HT-29 (cell line): ENCODE measurements around the gene CPVL. TPM values are rescaled to one million over a fixed set of nuclear protein-coding genes. Genes with fewer than 3 reads are reported as not detected.

Source experiments
- DNase-seq: peaks from one replicate; pipeline ENCODE4 v3.0.0-alpha.2; 2015; ENCODE audit warnings: low spot score
- total RNA-seq: library from RNA; depleted of rRNA; stranded (reverse); fragments of >200 nt; shearing (Covaris generic); gene quantifications from 2 replicates; pipeline ENCODE4 v1.2.3, GENCODE V29; 2014

CPVL gene
- total RNA-seq, 1 experiment from 2014 or later: 1.8 TPM

DNA sequence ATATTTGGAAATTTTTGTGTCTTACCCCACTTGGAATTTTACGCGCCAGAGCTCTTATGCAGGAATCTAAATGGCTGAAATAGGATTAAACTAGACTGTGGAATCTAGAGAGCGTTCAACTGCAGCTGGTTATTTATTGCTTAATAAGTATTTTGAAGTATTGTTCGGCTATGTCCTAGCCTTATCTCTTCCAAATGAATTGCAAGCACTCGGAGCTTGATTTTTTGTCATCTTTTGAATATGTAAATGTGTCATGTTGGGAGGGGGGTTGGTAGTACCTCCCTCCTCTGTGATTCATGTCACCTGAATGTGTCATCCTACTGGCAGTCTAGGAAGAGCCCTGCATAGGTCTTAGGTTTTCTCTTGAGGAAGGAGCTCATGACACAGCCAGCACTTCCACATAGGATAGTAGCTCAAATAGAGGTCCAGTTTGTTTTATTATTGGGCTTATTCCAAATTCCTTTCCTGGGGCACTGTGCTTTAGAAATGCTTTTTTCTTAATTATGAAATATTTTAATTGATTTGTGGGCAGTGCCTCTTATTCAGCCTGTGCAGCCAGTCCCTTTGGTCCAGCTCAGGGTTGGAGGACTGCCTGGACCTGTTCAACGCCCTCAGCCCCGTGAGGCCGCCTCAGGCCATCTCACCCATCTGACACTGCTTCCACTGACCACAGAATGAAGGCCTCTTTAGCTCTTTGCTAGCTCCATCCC is 165.7 kb downstream of the CPVL start:
- DNase-seq: no peak

DNA sequence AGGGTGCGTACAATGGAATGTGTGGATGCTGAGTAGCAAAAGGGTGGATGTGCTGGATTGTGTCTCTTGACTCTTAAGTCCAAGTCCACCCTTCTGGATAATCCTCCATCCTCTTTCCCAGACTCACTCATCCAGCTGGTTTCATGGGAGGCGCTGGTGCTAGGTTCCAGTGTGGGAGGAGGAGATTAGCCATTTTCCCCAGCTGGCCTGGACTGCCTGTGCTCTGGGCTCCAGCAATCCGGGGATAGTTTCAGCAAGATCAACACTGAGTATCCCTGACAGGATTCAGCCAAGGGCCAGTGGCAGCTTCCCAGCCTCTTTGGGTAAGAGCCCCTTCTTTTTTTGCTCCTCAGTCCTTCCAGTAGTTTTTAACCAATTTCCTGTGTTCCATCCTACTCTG is 166.6 kb downstream of the CPVL start:
- DNase-seq: no peak

DNA sequence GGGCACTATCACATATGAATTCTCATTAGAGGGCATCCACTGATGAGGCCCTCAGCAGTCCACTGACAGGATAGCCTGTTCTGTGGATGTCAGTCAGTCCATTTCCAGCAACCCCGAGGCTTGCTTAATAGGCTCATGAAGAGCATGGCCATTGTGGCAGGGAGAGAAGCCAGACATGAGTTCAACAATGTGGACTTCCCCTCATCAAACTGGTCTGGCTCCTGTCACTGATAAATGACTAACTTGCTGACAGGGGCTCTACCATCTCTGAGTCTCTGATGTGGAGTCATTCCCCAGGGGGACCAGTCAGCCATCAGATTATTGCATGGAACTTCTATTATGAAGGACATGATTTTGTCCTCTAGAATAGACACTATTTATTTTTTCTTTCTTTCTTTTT is 168.5 kb downstream of the CPVL start:
- no peak for DNase-seq

DNA sequence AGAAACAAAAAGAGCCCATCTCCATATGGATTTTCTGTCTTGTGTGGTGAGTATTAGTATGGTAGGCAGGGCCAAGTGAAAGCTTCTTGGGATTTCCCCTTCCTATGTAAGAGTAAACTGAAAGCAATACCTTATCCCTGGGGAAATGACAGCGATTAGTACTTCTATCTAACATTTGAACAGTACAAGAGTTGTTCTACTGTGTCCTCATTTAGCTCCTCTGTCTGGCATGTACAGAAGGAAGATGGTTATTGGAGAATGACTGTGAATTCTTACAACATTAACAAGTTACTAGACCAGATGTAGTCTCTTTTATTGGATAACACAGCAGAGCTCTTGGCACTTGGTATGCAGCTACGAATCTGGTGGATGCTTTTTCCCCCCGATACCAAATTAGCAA is 170.3 kb downstream of the CPVL start:
- DNase-seq: no peak

DNA sequence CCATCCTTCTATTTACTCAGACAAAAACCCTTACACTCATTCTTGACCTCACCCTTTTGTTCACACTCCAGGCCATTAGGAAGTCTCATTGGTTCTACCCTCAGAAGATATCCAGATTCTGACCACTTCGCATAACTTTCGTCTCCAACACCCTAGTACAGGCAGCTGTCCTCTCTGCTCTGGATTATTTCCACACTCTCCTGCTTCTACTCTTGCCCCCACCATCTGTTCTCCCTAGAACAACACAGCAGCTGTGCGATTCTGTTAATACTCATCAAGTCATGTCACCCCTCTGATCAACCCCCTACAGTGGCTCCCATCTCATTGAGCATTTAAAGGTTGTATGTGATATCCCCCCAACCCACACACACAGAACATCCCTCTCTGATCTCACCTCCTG is 172.7 kb downstream of the CPVL start:
- DNase-seq: no peak

DNA sequence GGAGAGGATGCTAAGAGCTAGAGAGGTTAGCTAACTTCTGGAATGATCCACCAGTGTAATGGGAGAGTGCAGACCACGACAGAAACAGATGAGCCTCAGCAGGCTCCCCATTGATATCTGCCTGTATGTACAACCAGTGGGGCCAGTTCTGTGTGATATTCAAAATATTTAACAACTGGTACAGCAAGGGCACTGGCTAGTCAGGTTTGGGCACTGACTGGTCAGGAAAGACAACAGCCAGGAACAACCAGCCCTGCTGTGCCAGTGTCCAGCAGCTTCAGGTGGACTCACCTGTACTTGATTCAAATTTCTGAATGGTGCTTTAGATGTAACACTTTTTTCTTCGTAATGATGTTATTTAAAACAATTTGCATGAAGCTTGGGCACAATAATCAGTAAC is 182.3 kb downstream of the CPVL start:
- no peak for DNase-seq

DNA sequence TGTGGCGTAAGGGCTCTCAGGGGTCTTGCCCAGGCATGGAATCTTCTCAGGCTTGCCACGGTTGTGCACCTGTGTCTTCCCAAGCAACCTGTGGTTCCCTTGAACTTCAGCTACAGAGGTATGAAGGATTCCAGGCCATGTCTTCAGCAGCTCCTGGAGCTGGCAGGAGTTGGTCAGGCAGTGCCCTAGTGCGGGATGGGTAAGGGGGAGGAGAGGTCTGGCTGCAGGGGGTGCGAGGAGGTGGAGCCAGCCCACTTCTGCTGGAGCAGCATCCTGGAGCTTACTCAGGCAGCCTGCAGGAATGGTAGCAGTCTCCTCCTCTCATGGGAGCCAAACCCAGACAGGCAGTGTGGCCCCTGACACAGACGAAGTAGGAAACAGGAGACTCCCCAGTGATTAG is 184.4 kb downstream of the CPVL start:
- DNase-seq: no peak

DNA sequence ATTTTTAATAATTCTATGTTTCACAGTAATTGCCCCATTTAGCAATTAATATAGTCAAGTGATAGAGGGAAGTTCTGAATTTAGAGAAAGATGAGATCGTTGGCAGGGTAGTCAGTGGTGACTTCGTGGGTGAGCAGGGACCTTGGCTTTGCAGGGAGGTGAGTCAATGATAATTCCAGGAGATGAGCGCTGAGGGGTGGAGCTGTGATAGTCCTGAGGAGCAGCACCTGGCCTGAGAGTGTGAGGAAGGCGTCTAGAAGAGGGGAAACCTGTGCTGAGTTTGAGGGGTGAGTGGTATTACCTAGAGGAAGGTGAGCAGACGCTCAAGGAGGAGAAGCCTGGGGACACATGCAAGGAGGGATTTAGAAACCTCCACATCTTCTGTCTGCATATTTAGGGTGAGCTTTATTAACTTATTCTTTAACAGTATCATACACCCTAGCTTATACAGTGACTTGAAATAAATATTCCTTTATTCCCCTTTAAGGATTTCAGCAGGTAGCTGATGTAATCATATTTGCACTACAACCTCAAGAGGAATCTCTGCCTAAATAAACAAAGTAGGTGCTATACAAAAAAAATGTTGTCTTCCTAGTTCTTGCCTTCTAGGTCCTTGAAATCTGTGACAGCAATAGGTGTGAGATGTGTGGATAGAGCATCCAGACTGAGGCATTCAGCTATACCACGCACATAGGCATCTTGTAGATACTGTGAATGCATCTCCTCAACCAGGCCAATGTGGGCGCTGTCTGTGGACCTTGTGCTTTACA is 186.1 kb downstream of the CPVL start:
- no peak for DNase-seq

DNA sequence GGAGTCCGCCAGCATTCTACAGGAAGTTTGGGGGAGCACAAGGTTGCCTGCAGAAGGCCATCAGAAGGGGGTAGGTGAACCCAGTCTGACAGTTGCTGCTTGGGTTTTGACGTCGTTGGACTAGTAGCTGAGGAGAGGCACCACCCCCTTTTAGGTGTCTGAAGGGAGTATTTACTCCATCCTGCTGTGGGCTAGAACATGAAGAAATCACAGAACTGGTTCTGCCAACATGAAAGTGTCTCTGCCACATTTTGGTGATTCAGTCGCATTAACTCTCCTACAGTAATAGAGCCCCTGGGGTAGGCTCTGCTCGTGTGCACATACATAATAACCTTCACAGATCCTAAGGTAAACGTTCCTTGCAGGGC is 187.4 kb downstream of the CPVL start:
- no peak for DNase-seq

DNA sequence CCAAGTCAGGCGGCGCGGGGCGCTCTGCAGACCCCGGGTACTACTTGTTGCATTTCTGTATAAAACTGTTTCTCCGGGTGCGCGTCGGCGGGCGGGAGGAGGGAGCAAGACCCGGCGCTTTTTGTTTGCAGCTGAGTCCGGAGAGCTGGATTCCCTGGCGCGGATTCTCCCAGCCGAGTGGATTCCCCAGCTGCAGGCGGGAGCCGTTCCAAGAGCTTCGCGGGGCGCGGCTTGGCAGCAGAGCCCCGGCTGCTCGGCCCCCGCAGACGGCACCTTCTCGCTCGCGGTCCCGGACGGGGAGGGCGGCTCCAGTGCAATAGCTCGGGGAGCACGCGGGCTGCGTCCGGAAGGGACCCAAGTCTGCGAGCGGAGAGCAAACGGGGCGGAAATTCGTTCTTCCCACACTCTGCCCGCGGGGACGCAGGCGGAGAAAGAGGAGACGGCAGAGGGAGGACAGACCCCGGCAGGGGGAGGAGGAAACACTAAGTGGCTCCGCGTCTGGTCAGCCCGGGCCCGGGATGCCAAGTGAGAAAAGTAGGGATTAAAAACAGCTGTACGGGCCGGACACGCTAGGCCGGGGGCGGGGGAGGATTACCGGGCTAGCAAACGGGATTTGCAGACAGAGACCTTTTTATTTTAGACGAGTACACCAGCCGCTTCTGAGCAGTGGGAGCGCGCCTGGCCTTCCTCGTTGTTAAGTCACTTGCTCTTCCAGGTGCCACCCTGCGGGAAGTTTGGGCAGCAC is 187.9 kb downstream of the CPVL start, which contains the start of gene TRIL:
TRIL (minus strand) TSS at position 96 of the 745 bp plus-strand sequence. CDS start 284 bp downstream, outside the sequence.
- no peak for DNase-seq

DNA sequence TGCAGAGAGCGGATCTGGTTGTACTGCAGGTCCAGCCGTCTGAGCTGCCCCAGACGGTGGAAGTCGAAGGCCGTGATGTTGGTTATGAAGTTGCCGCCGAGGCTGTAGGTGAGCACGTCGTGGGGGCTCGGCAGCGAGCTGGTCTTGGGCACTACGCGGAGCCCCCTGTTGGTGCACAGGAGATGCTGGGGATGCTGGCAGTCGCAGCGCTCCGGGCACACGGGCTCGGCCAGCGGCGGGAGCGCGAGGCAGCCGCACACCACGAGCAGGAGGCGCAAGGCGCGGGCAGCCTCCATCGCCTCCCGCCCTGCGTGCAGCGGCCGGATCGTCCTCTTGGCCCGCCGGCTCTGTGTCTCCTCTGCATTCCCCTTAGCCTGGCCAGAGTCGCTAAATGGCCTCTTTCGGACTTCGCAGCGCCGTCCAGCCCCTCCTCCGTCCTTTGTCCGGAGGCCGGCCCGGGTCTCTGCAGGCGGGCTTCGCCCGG is 188.5 kb downstream of the CPVL start:
- no peak for DNase-seq

DNA sequence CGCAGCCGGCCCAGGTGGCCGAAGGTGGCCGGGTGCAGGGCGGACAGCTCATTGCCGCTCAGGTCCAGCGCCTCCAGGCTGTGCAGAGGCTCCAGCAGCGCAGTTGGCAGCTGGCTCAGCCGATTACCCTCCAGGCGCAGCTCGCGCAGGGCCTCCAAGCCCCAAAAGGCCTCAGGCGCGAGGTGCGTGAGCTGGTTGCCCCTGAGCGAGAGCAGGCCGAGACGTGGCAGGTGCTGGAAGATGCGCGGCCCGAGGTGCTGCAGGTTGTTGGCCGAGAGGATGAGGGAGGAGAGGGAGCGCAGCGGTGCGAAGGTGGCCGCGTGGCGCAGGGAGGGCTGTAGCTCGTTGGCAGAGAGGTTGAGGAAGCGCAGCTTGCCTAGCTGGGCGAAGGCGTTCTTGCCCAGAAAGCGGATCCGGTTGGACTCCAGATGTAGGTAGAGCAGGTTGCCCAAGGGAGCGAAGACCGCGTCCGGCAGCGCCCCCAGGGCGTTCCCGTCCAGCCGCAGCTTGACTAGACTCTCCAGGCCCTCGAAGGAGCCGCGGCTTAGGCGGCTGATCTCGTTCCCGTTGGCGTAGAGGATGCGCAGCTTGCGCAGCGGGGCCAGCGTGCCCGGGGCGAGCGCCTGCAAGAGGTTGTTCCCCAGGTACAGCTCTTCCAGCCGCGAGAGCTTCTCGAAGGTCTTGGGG is 189.1 kb downstream of the CPVL start:
- no peak for DNase-seq

DNA sequence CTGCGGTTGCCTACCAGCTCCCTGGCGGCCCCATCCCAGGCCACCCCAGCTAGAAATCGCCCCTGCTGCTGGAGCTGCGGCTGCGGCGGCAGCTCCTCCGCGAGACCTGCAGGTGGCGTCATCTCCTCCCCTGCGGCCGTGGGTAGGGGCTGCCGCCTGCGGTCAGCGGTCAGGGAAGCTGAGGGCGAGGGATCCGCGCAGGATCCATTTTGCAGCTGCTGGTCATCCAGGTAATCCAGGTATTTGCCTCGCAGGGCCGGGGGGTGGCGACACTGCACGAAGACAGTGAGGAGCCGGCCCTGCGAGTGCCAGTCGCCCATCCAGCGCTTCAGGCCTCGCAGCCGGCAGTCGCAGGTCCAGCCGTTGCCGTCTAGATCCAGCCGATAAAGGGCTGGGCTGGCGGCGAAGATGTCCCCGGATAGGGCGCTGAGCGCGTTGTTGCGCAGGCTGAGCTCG is 189.7 kb downstream of the CPVL start:
- peak; percentile 15 for DNase-seq

DNA sequence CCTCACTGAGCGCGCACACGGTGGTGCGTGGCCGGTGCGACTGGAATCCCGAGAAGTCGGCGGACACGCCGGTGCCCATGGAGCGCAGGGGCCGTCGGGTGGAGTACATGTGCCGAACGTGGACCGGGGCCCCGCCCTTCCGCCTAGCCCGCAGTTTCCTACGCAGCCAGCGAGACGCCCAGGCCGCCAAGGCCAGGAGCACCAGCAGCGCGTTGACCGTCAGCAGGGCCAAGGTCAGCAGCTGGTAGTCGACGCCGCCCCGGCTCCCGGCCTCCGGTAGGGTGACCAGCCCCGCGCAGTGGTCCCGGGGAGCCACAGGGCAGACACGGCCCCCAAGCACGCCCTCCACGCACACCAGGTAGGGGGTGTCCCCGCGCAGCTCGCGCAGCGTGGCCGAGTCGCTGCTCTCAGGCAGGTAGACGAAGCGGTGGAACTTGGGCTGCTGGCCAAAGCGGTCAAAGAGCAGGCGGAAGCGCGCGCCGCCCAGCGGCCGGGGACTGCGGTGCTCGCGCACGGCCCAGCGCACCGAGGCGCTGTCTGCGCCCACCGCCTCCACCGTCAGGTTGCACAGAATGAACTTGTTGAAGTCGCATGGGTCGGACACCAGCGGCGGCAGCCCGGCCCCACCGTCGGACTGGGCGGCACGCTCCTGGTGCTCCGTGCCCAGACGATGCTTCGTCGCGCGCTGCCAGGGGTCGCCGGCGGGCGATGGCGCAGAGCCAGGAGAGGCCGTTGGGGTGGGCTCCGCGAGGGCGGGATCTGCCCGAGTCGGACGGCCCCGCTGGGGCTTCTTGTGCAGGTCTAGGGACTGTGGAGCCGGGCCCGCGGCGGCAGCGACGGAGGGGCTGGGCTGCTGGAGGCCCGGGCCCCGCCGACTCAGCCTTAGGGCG is 190.4 kb downstream of the CPVL start:
- DNase-seq: peak; percentile 69

DNA sequence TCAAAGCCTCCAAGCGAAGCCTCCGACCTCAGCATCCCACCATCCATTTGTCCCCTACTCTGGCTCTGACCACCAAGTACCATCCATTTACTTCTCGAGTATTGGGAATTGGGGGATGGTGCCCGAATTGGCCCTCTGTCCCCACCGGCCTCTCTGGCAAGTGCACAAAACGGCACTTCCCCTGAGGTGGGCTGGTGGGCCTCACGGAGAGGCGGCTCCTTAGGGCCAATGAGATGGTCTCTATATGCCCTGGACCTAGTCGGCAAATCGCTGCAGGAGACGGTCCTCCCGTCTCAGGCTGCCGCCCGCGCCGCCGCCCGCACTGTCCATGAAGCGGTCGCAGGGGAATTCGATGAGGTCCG is 191.0 kb downstream of the CPVL start:
- DNase-seq: no peak

DNA sequence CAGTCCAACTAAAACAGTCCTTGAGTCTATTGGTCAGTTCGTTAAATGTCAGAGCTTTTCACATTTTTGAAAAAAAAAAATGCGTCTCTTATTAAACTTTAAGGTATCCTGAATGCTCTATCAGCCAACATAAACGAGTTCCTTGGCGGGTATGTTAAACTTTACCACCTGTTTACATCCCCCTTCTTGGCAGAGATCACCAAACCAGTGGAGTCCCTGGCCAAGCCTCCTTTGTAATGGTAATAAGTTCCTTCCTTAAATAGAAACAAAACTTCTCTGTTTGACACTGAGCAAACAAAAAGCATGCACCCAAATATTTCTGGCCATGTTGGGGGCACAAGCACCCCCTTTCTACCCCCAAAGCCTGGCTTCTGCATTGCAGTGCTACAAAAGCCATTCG is 191.4 kb downstream of the CPVL start:
- no peak for DNase-seq

DNA sequence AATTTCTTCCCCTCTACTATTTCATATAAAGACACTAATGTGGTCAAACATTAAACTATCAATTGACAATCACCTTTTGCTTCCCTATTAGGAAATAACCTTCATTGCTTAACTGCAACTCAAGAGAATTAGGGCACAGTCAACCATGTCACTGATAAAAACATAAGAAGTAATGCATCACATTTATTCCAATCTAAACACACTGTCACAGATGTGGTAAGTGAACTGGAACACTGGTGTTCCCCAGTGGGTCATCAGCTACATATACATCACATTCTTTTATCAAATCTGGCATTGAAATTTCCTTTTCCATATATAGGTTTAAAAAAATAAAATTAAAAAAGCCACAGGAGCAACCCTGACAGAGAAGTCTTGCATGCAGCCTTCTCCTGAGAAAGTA is 191.9 kb downstream of the CPVL start:
- no peak for DNase-seq

DNA sequence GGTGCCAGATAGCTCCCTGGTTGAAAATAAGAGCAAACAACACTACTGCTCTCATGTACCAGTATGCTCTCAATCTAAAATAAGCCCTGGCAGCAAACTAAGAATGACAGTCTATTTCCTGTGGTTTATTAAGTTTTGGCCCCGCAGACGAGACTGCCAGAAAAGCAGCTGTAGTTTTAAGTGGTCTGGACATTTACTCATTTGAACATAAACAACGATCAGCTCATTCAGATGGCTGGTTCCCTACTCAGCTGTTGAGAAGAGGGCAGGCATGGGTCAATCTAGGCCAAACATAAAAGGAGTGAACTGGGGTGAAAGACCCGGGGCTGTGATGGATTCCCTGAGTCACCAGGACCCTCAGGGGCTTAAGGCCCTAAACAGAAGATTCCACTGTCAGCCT is 192.7 kb downstream of the CPVL start:
- no peak for DNase-seq
